Activated CD8-positive, alpha-beta T cell treated with anti-CD3 and anti-CD28 coated beads for 36 hours (primary cell): ENCODE results near the gene NDUFB2. TPM values are rescaled to one million over a fixed set of nuclear protein-coding genes. Genes with fewer than 3 reads are reported as not detected.

Source experiments
- ATAC-seq: fragments of 200-7000 bp; cut with Tn5 transposase; one replicate; pipeline ENCODE4 v1.10.0; 2021; ENCODE audit warnings: mild to moderate bottlenecking, moderate library complexity
- CTCF ChIA-PET: fragments of 350-600 bp; sonication (Branson Sonifier 250); formaldehyde crosslinking; loops from one replicate; lab custom pipeline; 2021; ENCODE audit warnings: antibody characterized with exemption; lab: Charles Lee
- POLR2A ChIA-PET: fragments of 350-600 bp; sonication (Branson Sonifier 250); formaldehyde crosslinking; loops from one replicate; lab custom pipeline; 2021; ENCODE audit warnings: antibody characterized with exemption; lab: Charles Lee
- DNase-seq: peaks from one replicate; pipeline ENCODE4 v3.0.0-alpha.2; 2020
- H3K27ac Mint-ChIP-seq: one replicate; pipeline ENCODE4 v1.8.0; 2021; ENCODE audit warnings: mild to moderate bottlenecking, mixed read lengths
- H3K27me3 Mint-ChIP-seq: one replicate; pipeline ENCODE4 v1.8.0; 2021; ENCODE audit warnings: mixed read lengths
- H3K36me3 Mint-ChIP-seq: one replicate; pipeline ENCODE4 v1.8.0; 2021; ENCODE audit warnings: low read depth, mixed read lengths
- H3K4me1 Mint-ChIP-seq: one replicate; pipeline ENCODE4 v1.8.0; 2021; ENCODE audit warnings: low read depth, mixed read lengths
- H3K4me3 Mint-ChIP-seq: one replicate; pipeline ENCODE4 v1.8.0; 2021; ENCODE audit warnings: mild to moderate bottlenecking, moderate library complexity, mixed read lengths
- H3K9me3 Mint-ChIP-seq: one replicate; pipeline ENCODE4 v1.8.0; 2021; ENCODE audit warnings: mixed read lengths
- intact Hi-C: fragments of 100-400 bp; cut with micrococcal nuclease; formaldehyde crosslinking; loops from one replicate; pipeline ENCODE4 v1.10.0; 2022
- total RNA-seq, 2 experiments: library from RNA; stranded (reverse); gene quantifications; one replicate each; pipeline ENCODE4 v1.2.3, GENCODE V29; 2021
- TF ChIP-seq, protein P1 (sequence below): fragments of 200-600 bp; IDR thresholded peaks from one replicate; pipeline ENCODE4 v1.8.0; 2022; ENCODE audit warnings: antibody characterized with exemption, mild to moderate bottlenecking

Gene NDUFB2
- total RNA-seq, 2 experiments from 2014 or later = 159 to 177 TPM

DNA sequence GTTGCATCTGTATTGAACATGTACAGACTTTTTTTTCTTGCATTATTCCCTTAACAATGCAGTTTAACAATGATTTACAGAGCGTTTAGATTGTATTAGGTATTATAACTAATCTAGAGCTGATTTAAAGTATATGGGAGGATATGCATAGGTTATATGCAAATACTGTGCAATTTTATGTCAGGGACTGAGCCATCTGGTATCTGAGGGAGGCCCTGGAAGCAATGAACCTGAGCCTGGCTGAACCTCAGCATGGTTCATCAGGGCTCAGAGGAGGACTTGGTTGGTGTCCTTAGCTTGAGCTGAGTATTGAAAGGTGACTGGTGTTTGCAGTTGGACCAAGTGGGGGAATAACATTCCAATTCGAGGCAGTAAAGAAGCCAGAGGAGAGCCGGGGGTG is 19.0 kb upstream of the NDUFB2 start:
- DNase-seq = no peak
- H3K9me3 Mint-ChIP-seq = no peaks in the 10 kb centered on the region

DNA sequence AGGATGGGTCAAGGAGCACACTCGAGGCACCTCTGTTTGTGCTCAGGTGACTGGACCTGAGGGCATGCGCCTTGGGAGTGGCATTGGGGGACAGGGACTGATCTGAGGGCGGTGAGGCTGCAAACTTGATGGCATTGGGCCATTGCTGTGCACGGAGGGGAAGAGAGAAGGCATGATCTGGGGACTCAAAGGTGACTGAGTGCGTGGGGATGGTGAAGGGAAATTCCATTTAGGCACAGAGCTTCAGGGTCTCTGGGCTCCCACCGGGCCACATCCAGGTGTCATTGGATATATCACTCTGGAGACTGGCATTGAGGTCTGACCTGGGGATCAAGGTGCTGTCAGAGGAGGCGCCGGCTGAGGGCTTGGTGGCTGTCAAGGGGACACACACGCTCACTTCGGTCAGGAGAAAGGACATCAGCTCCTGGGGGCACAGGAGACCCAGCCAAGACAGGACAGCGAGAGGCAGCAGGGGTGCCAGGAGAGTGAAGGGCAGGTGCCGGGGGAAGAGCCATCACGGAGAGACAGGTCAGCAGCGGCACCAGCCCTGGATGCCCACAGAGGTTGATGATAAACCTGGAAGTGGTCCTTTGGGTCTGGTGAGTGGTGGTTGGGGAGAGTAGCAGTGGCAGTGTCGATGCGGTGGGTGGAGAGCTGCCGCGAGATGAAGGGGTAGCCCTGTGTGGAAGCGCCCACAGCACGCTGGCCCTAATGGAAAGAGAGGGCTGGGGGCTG is 18.3 kb upstream of the NDUFB2 start:
- Mint-ChIP-seq H3K4me1 (peaks cover 29% of the 10 kb centered on the region), H3K27me3 (no peaks in the 10 kb centered on the region), H3K4me3 (no peak overlapping the region), H3K27ac (no peak overlapping the region), H3K36me3 (peaks cover 37% of the 10 kb centered on the region), H3K9me3 (no peaks in the 10 kb centered on the region)
- ATAC-seq (no peak), DNase-seq (no peak)
- TF ChIP-seq, protein P1, sequence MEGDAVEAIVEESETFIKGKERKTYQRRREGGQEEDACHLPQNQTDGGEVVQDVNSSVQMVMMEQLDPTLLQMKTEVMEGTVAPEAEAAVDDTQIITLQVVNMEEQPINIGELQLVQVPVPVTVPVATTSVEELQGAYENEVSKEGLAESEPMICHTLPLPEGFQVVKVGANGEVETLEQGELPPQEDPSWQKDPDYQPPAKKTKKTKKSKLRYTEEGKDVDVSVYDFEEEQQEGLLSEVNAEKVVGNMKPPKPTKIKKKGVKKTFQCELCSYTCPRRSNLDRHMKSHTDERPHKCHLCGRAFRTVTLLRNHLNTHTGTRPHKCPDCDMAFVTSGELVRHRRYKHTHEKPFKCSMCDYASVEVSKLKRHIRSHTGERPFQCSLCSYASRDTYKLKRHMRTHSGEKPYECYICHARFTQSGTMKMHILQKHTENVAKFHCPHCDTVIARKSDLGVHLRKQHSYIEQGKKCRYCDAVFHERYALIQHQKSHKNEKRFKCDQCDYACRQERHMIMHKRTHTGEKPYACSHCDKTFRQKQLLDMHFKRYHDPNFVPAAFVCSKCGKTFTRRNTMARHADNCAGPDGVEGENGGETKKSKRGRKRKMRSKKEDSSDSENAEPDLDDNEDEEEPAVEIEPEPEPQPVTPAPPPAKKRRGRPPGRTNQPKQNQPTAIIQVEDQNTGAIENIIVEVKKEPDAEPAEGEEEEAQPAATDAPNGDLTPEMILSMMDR = no peak
- ChIA-PET POLR2A (no interaction called here), CTCF (no interaction called here)
- intact Hi-C loops = no loop called here

More for the DNA sequence above, 19.0 kb upstream of the NDUFB2 start:
- ChIA-PET CTCF (no interaction called here), POLR2A (no interaction called here)
- Mint-ChIP-seq H3K36me3 (peaks cover 37% of the 10 kb centered on the region), H3K27ac (no peak overlapping the region), H3K27me3 (no peaks in the 10 kb centered on the region), H3K4me1 (peaks cover 29% of the 10 kb centered on the region), H3K4me3 (no peak overlapping the region)
- ATAC-seq = no peak
- TF ChIP-seq, protein P1 = no peak
- intact Hi-C loops = no loop called here

DNA sequence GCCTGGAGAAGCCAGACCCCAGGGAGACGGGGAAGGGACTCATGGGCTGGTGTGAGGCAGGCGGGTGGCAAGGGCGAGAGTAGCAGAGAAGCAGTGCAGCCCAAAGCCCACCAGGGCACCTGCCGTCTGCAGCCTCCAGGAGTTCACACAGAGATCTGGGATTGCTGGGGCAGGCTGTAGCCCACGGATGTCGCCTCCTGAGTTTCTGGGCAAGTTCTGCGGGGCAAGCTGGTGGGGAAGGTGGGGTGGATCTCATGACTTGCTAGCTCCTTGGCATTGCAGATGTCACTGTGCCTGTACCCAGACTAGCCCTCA is 17.7 kb upstream of the NDUFB2 start:
- intact Hi-C loops = no loop called here
- no peaks in the 10 kb centered on the region for H3K27me3 Mint-ChIP-seq
- no peak for ATAC-seq
- ChIA-PET POLR2A (no interaction called here), CTCF (no interaction called here)
- peaks cover 39% of the 10 kb centered on the region for H3K36me3 Mint-ChIP-seq
- H3K4me1 Mint-ChIP-seq = peaks cover 26% of the 10 kb centered on the region
- no peak for DNase-seq
- TF ChIP-seq, protein P1 = no peak
- no peak overlapping the region for H3K27ac Mint-ChIP-seq
- H3K9me3 Mint-ChIP-seq = no peaks in the 10 kb centered on the region
- H3K4me3 Mint-ChIP-seq = no peak overlapping the region

DNA sequence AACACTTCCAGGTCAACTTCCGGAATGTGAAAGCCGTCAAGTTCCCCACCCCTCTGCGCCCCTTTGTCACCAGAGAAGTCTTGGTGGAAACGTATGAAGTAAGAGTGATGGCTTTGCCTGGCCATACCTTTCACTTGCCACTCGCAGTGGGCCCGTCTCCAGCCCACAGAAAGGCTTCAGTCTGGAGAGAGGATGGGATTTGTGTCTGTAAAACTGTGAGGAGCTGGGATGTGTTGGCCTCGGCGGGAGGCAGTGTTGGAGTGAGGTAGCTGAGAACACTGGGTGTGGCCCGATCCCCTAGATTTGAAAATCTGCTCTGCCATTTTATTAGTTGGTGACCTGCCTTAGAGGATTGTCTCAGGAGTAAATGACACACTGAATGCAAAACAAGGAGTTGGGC is 17.3 kb upstream of the NDUFB2 start:
- no peak overlapping the region for H3K4me3 Mint-ChIP-seq
- no peak overlapping the region for H3K27ac Mint-ChIP-seq
- no peak for DNase-seq
- intact Hi-C loops = no loop called here
- H3K27me3 Mint-ChIP-seq = no peaks in the 10 kb centered on the region
- TF ChIP-seq, protein P1 = no peak
- ChIA-PET POLR2A (no interaction called here), CTCF (interaction anchor here (0.9 kb wide), 1 partner anchor 162 kb away, joined by 4 read pairs; no protein-coding TSS in a partner anchor)
- H3K9me3 Mint-ChIP-seq = no peaks in the 10 kb centered on the region
- H3K4me1 Mint-ChIP-seq = peaks cover 23% of the 10 kb centered on the region
- ATAC-seq = no peak
- peaks cover 43% of the 10 kb centered on the region for H3K36me3 Mint-ChIP-seq

DNA sequence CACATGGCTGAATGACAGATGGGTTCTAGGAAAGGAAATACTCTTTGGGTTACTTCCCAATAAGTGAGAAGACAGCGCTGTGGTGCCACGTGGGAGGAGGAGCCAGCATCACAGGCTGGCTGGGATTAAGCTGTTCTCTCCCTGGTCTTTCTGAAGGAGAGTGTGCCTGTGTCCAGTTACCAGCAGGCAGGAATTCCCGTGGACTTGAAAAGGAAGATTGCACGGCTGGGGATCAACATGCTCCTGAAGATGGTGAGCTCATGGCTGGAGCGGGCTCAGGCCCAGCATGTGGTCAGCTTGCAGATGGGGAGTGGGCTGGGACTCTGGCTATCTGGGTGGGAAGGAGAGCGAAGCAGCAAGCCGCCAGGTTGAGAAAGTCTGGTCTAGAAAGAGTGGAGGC is 15.6 kb upstream of the NDUFB2 start:
- H3K27ac Mint-ChIP-seq = no peak overlapping the region
- CTCF ChIA-PET = interaction anchor here (0.7 to 2.0 kb wide), 2 partner anchors 28 to 45 kb away, joined by 3 to 6 read pairs; no protein-coding TSS in a partner anchor
- intact Hi-C loops = no loop called here
- ATAC-seq (no peak), DNase-seq (no peak)
- POLR2A ChIA-PET = interaction anchor here (1.5 kb wide), 1 partner anchor 333 kb away, joined by 3 read pairs; no protein-coding TSS in a partner anchor
- TF ChIP-seq, protein P1 = no peak
- H3K4me3 Mint-ChIP-seq = no peak overlapping the region
- no peaks in the 10 kb centered on the region for H3K9me3 Mint-ChIP-seq
- peaks cover 43% of the 10 kb centered on the region for H3K36me3 Mint-ChIP-seq
- peaks cover 8% of the 10 kb centered on the region for H3K4me1 Mint-ChIP-seq
- H3K27me3 Mint-ChIP-seq = no peaks in the 10 kb centered on the region
